ENCODE results near the gene TMEM128. TPM values are rescaled to one million over a fixed set of nuclear protein-coding genes. Genes with fewer than 3 reads are reported as not detected.

Gene TMEM128
- total RNA-seq, 1 experiment from 2014 or later, result 26.8 TPM

DNA sequence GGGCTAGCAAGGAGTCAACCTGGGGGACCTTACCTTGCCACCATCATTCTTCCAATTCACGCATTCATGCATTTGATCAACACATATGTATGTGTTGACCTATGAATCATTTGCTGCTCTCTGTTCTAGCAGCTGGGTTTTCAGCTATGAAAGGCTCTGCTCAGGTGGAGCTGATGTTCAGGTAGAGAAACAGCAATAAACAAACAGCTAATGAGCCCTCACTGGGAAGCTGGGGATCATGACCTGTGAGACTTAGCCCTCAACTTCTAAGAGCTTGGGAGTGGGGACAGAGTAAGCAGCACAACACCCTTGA, 19.7 kb downstream of the TMEM128 start:
- no TSS peak for BruUV-seq (replicated peaks)
- DNase-seq (ENCODE audit: unreplicated experiment), result no peak
- Mint-ChIP-seq H3K27me3 (ENCODE audit: insufficient read depth, unreplicated experiment) (peaks cover 40% of the 10 kb centered on the region), H3K9me3 (ENCODE audit: unreplicated experiment) (no peaks in the 10 kb centered on the region), H3K4me3 (ENCODE audit: unreplicated experiment) (no peak overlapping the region), H3K27ac (ENCODE audit: low read depth, unreplicated experiment) (no peak overlapping the region), H3K36me3 (ENCODE audit: insufficient read depth, unreplicated experiment) (no peaks in the 10 kb centered on the region), H3K4me1 (ENCODE audit: insufficient read depth, unreplicated experiment) (no peaks in the 10 kb centered on the region)
- CTCF ChIA-PET, result no interaction called here
- no peak for TF ChIP-seq CTCF (IDR thresholded peaks at IDR 0.05; ENCODE audit: unreplicated experiment)
- POLR2A ChIA-PET, result interaction anchor here (0.7 kb wide), 1 partner anchor 19 kb away, joined by 3 read pairs; no protein-coding TSS in a partner anchor
- intact Hi-C loops (cut with micrococcal nuclease), result no loop called here

DNA sequence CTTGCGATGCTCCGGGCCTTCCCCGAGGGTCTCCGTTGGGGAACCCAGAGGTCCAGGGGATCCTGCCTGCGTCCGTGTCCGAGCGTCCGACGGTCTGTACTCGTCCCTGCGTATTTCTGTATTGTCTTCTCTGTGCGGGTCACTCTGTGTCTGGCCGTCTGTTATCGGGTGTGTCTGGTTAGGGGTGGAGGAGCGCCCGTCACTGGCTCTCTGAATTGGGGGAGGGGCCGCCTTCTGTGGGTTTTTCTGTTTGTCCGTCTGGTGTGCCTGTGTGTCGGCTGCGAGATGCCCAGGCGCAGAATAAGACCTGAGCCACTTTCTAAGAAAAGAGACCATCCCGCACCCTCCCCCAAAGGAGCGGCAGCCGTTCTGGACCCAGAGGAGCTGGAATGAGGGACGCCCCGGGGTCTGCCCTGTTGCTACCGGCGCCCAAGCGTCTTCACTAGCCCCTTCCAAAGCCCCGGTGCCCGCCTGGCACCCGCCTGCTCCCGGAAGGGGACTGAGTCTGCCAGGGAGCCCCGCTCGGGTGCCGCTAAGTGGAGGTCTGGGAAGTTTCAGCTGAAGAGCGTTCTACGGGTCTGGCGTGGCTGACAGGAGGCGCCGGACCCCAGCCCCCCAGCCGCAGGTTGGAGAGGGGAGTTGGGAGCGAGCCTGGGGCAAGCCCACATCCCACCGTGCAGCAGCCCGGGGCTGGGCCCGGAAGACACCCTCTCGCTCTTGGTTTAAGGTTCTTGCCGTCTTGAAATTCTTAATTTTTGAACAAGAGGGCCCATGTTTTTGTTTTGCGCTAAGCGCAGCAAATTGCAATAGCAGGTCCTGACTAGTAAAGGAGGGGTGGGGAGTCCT, 20.3 kb downstream of the TMEM128 start:
- Mint-ChIP-seq H3K36me3 (ENCODE audit: insufficient read depth, unreplicated experiment) (no peaks in the 10 kb centered on the region), H3K4me1 (ENCODE audit: insufficient read depth, unreplicated experiment) (no peaks in the 10 kb centered on the region), H3K4me3 (ENCODE audit: unreplicated experiment) (no peak overlapping the region), H3K27me3 (ENCODE audit: insufficient read depth, unreplicated experiment) (peaks cover 46% of the 10 kb centered on the region), H3K27ac (ENCODE audit: low read depth, unreplicated experiment) (no peak overlapping the region), H3K9me3 (ENCODE audit: unreplicated experiment) (no peaks in the 10 kb centered on the region)
- no peak for TF ChIP-seq CTCF (IDR thresholded peaks at IDR 0.05; ENCODE audit: unreplicated experiment)
- intact Hi-C loops (cut with micrococcal nuclease), result no loop called here
- DNase-seq (ENCODE audit: unreplicated experiment), result no peak
- CTCF ChIA-PET, result no interaction called here
- POLR2A ChIA-PET, result interaction anchor here (0.7 kb wide), 1 partner anchor 20 kb away, joined by 3 read pairs; no protein-coding TSS in a partner anchor
- BruUV-seq (replicated peaks), result no TSS peak

GRCh38 chr4:4226606-4227438, 21.2 kb downstream of the TMEM128 start, which contains the start of gene OTOP1:
TSS of gene OTOP1 (minus strand) at chr4:4226929. CDS start at chr4:4226864, 65 bp downstream.
- CTCF ChIA-PET, result no interaction called here
- BruUV-seq (replicated peaks), result no TSS peak
- DNase-seq (ENCODE audit: unreplicated experiment), result no peak
- Mint-ChIP-seq H3K4me1 (ENCODE audit: insufficient read depth, unreplicated experiment) (no peaks in the 10 kb centered on the region), H3K4me3 (ENCODE audit: unreplicated experiment) (no peak within 1 kb of the TSS), H3K9me3 (ENCODE audit: unreplicated experiment) (no peaks in the 10 kb centered on the region), H3K36me3 (ENCODE audit: insufficient read depth, unreplicated experiment) (no peaks in the 10 kb centered on the region), H3K27ac (ENCODE audit: low read depth, unreplicated experiment) (no peak within 1 kb of the TSS), H3K27me3 (ENCODE audit: insufficient read depth, unreplicated experiment) (peaks cover 48% of the 10 kb centered on the region)
- intact Hi-C loops (cut with micrococcal nuclease), result no loop called here
- TF ChIP-seq CTCF (IDR thresholded peaks at IDR 0.05; ENCODE audit: unreplicated experiment), result no peak
- POLR2A ChIA-PET, result no interaction called here

DNA sequence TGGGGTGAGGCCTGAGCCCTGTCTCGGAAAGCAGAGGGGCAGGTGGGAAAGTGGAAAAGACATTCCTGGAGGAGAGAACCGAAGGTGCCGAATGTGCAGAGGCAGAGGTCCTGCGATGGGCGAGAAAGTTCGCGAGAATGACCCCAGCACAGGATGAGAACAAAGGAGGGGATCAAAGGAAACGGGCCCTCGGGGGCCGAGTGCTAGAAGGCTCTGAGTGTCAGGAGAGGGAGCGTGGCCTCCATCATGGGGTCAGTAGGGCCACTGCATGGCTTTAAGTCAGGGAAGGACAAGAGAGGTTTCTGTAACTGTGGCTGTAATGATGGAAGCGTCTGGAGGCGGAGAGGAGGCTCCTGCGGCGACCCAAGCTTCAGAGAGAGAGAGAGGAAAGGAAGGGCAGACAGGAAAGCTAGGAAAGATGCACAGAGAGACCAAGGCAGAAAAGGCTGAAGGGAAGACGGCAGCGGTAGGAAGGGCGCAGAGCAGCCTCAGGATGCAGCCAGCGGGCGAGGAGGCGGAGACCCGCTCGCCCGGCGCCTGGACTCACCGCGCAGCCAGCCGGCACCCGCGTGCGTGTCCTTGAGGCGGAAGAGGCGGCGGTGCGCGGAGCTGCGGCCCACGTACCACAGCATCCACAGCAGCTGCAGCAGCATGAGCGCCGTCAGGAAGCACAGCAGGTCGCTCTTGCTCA, 22.0 kb downstream of the TMEM128 start:
- TF ChIP-seq CTCF (IDR thresholded peaks at IDR 0.05; ENCODE audit: unreplicated experiment), result no peak
- CTCF ChIA-PET, result no interaction called here

More for the DNA sequence above, 22.0 kb downstream of the TMEM128 start:
- no peaks in the 10 kb centered on the region for H3K4me1 Mint-ChIP-seq (ENCODE audit: insufficient read depth, unreplicated experiment)
- BruUV-seq (replicated peaks), result no TSS peak
- no peak overlapping the region for H3K27ac Mint-ChIP-seq (ENCODE audit: low read depth, unreplicated experiment)
- intact Hi-C loops (cut with micrococcal nuclease), result no loop called here
- H3K4me3 Mint-ChIP-seq (ENCODE audit: unreplicated experiment), result no peak overlapping the region
- H3K36me3 Mint-ChIP-seq (ENCODE audit: insufficient read depth, unreplicated experiment), result no peaks in the 10 kb centered on the region
- no peak for DNase-seq (ENCODE audit: unreplicated experiment)
- no peaks in the 10 kb centered on the region for H3K9me3 Mint-ChIP-seq (ENCODE audit: unreplicated experiment)
- peaks cover 48% of the 10 kb centered on the region for H3K27me3 Mint-ChIP-seq (ENCODE audit: insufficient read depth, unreplicated experiment)
- POLR2A ChIA-PET, result interaction anchor here (1.1 kb wide), 1 partner anchor 12 kb away, joined by 4 read pairs; no protein-coding TSS in a partner anchor

Measured in MCF 10A (cell line).